Measurements from ENCODE around the gene COX8A.

GRCh38 chr11:64008283-64008913, 34.0 kb downstream of the COX8A start:
- TF ChIP-seq EZH2 (IDR thresholded peaks at IDR 0.05; ENCODE audit: borderline replicate concordance, low read depth, low read length, severe bottlenecking) (no peak), CTCF (IDR thresholded peaks at IDR 0.05; ENCODE audit: borderline replicate concordance, extremely low read depth, low read length, poor library complexity, severe bottlenecking) (no peak)
